Left ventricle myocardium inferior (tissue), 1 donor: ENCODE data around the gene EXOC2. TPM values are rescaled to one million over a fixed set of nuclear protein-coding genes. Genes with fewer than 3 reads are reported as not detected.

ENCODE experiments used
- DNase-seq: peaks from one replicate; pipeline ENCODE4 v3.0.0-alpha.2; 2020
- H3K27ac ChIP-seq: fragments of 200-600 bp; replicated peaks from 2 replicates; pipeline ENCODE4 v1.8.0; 2021
- H3K27me3 ChIP-seq: fragments of 200-600 bp; 2 replicates; pipeline ENCODE4 v1.8.0; 2021; ENCODE audit warnings: low read depth
- H3K36me3 ChIP-seq: fragments of 200-600 bp; 2 replicates; pipeline ENCODE4 v1.8.0; 2021
- H3K4me1 ChIP-seq: fragments of 200-600 bp; 2 replicates; pipeline ENCODE4 v1.8.0; 2021
- H3K4me3 ChIP-seq: fragments of 200-600 bp; 2 replicates; pipeline ENCODE4 v1.8.0; 2021; ENCODE audit warnings: mild to moderate bottlenecking, moderate library complexity
- H3K9me3 ChIP-seq: fragments of 200-600 bp; replicated peaks from 2 replicates; pipeline ENCODE4 v1.8.0; 2021
- intact Hi-C: fragments of 100-400 bp; cut with micrococcal nuclease; formaldehyde crosslinking; loops from one replicate; pipeline ENCODE4 v1.11.0; 2022
- total RNA-seq: library from RNA; stranded (reverse); fragmentation: NEBNext Ultra II Directional; extraction: Animal tissue kit (Norgen Biotek cat#: 25700); gene quantifications from one replicate; pipeline ENCODE4 v1.2.1, GENCODE V29; 2021
- TF ChIP-seq, protein P1 (sequence below): fragments of 200-600 bp; IDR thresholded peaks from 2 replicates; pipeline ENCODE4 v1.8.0; 2021; ENCODE audit warnings: antibody characterized with exemption, mild to moderate bottlenecking, borderline replicate concordance
- donor health status: DM: no; HTN: yes; CAD: no; lungs with severe emphysema.

Gene EXOC2
- total RNA-seq, 1 donor from 2014 or later, result 15.6 TPM

- no peak overlapping the region for H3K4me3 ChIP-seq
- H3K27me3 ChIP-seq, result peaks cover 18% of the 10 kb centered on the region
- TF ChIP-seq, protein P1, sequence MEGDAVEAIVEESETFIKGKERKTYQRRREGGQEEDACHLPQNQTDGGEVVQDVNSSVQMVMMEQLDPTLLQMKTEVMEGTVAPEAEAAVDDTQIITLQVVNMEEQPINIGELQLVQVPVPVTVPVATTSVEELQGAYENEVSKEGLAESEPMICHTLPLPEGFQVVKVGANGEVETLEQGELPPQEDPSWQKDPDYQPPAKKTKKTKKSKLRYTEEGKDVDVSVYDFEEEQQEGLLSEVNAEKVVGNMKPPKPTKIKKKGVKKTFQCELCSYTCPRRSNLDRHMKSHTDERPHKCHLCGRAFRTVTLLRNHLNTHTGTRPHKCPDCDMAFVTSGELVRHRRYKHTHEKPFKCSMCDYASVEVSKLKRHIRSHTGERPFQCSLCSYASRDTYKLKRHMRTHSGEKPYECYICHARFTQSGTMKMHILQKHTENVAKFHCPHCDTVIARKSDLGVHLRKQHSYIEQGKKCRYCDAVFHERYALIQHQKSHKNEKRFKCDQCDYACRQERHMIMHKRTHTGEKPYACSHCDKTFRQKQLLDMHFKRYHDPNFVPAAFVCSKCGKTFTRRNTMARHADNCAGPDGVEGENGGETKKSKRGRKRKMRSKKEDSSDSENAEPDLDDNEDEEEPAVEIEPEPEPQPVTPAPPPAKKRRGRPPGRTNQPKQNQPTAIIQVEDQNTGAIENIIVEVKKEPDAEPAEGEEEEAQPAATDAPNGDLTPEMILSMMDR, result no peak
- no peaks in the 10 kb centered on the region for H3K9me3 ChIP-seq
- peaks cover 2% of the 10 kb centered on the region for H3K4me1 ChIP-seq
- H3K27ac ChIP-seq, result no peak overlapping the region
- DNase-seq, result no peak
- no peaks in the 10 kb centered on the region for H3K36me3 ChIP-seq
- intact Hi-C loops, result no loop called here
These were observed 248.2 kb downstream of the EXOC2 start for GRCh38 chr6:444653-445275.

GRCh38 chr6:443621-444159, 249.2 kb downstream of the EXOC2 start:
- Histone ChIP-seq H3K36me3 (no peaks in the 10 kb centered on the region), H3K4me3 (no peak overlapping the region), H3K27ac (no peak overlapping the region), H3K4me1 (peaks cover 11% of the 10 kb centered on the region), H3K9me3 (no peaks in the 10 kb centered on the region), H3K27me3 (peaks cover 18% of the 10 kb centered on the region)
- TF ChIP-seq, protein P1, result no peak
- no peak for DNase-seq
- intact Hi-C loops, result no loop called here

DNA sequence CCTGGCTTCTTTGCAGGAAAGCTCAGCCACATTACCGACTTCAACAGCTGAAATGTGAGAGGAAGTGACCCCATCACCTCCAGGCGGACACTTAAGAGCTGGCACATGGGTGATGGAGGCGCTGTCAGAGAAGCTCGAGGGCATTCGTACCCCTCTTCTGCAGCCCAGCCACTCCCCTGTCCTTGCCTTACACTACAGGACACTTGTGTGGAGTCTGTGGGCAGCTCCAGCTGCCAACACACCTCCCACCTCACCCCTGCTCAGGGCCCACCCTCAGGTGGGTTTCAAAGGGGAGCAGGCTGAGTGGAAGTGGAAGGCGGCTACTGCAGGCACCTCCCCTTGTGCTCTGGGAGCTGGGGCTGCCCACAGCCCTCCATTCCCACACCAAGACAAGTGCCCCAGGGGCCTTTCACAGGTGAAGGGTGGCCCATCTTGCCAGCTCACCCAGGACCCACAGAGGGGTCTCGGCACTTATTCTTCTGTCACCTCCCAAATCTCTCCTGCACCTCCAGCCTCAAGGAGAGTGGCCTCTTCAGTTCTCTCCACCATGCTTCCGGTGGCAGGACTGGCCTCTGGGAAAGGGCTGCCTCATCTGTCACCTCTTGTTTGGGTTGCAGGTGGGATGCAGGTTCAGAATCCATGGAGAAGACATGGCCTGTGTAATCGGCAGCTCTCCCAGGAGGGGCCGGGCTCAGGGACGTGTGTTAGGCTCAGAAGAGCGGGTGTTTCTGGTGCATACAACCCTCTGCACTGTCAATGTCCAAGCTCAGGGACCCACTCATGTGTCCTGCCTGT, 251.6 kb downstream of the EXOC2 start:
- Histone ChIP-seq H3K27ac (no peak overlapping the region), H3K9me3 (no peaks in the 10 kb centered on the region), H3K36me3 (no peaks in the 10 kb centered on the region)

GRCh38 chr6:439641-440167, 253.2 kb downstream of the EXOC2 start:
- Histone ChIP-seq H3K9me3 (no peaks in the 10 kb centered on the region), H3K4me1 (peaks cover 22% of the 10 kb centered on the region), H3K36me3 (no peaks in the 10 kb centered on the region), H3K4me3 (no peak overlapping the region), H3K27me3 (no peaks in the 10 kb centered on the region), H3K27ac (no peak overlapping the region)
- intact Hi-C loops, result no loop called here
- no peak for DNase-seq
- TF ChIP-seq, protein P1, result no peak

More for the DNA sequence above, 251.6 kb downstream of the EXOC2 start:
- intact Hi-C loops, result no loop called here
- H3K4me1 ChIP-seq, result peaks cover 19% of the 10 kb centered on the region
- H3K27me3 ChIP-seq, result peaks cover 6% of the 10 kb centered on the region
- TF ChIP-seq, protein P1, result no peak
- no peak for DNase-seq
- no peak overlapping the region for H3K4me3 ChIP-seq

DNA sequence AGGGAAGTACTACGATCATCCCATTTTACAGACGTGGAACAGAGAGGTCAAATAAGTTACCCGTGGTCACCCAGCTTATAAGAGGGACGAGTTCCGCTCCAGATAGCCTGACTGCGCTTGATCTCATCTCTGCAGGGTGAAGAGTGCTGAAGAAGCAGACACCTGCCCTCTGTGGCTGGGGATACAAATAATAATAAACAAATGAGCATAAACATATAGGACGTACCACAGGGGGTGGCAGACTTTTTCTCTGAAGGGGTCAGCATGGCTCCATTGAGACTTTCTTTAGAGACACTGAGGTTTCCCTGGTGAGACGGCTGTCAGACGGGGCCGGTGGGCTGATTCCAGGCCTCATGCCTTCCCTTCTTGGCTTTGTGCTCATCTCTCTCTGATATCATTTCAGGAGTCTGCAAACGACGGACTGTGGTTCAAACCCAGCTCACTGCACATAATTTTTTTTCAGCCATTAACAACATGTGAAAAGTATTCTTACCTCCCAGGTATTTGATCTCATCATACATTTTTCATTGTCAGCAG, 254.2 kb downstream of the EXOC2 start:
- intact Hi-C loops, result no loop called here
- TF ChIP-seq, protein P1, result no peak
- Histone ChIP-seq H3K27me3 (no peaks in the 10 kb centered on the region), H3K9me3 (no peaks in the 10 kb centered on the region), H3K4me3 (no peak overlapping the region), H3K36me3 (no peaks in the 10 kb centered on the region), H3K27ac (no peak overlapping the region), H3K4me1 (peaks cover 22% of the 10 kb centered on the region)
- DNase-seq, result no peak
